IMR-90 (cell line): ENCODE data around the gene NKG7. TPM values are rescaled to one million over a fixed set of nuclear protein-coding genes. Genes with fewer than 3 reads are reported as not detected.
"Not testable (repeated sequence)": the region's sequence is repeated elsewhere in the genome, so short reads cannot be mapped to it uniquely, and the experiment has no call there.

Source experiments
- ATAC-seq: fragments of 200-7000 bp; cut with Tn5 transposase; 2 replicates; pipeline ENCODE4 v1.9.1; 2020; ENCODE audit warnings: low read depth, mild to moderate bottlenecking, moderate library complexity
- BruUV-seq: library from RNA; stranded (reverse); fragments of 400-500 nt; replicated peaks from 2 replicates; lab custom pipeline; 2021; lab: Mats Ljungman, UMichigan
- CTCF ChIA-PET: fragments of 300-600 bp; formaldehyde crosslinking; extraction: SDS; loops from one replicate; lab custom pipeline; 2021; ENCODE audit warnings: antibody characterized with exemption; lab: Yijun Ruan, JAX
- POLR2A ChIA-PET: fragments of 300-600 bp; sonication (Branson Sonifier 250); formaldehyde crosslinking; loops from one replicate; lab custom pipeline; 2022; ENCODE audit warnings: antibody characterized with exemption; ENCODE audit not compliant: unreplicated experiment; lab: Charles Lee
- DNase-seq: peaks from one replicate; pipeline ENCODE4 v3.0.0; 2013
- H2AFZ ChIP-seq: replicated peaks from 2 replicates; pipeline ENCODE3; 2013; ENCODE audit warnings: low read length, mild to moderate bottlenecking; ENCODE audit not compliant: poor library complexity
- H2AK5ac ChIP-seq: 2 replicates; pipeline ENCODE4 v1.6.1; 2013; ENCODE audit warnings: low read depth, low read length, inconsistent platforms
- H2AK9ac ChIP-seq: replicated peaks from 2 replicates; pipeline ENCODE3; 2013; ENCODE audit warnings: mild to moderate bottlenecking, low read depth, low read length, moderate library complexity; ENCODE audit not compliant: poor library complexity
- H2BK120ac ChIP-seq: 2 replicates; pipeline ENCODE4 v1.6.1; 2013; ENCODE audit warnings: low read depth, low read length, inconsistent platforms
- H2BK15ac ChIP-seq: 3 replicates; pipeline ENCODE4 v1.6.1; 2013; ENCODE audit warnings: low read depth, low read length, inconsistent platforms
- H2BK20ac ChIP-seq: 2 replicates; pipeline ENCODE4 v1.6.1; 2013; ENCODE audit warnings: low read depth, mild to moderate bottlenecking, inconsistent platforms, low read length, moderate library complexity
- H2BK5ac ChIP-seq: 2 replicates; pipeline ENCODE4 v1.6.1; 2013; ENCODE audit warnings: mild to moderate bottlenecking, low read depth, low read length, inconsistent platforms; ENCODE audit not compliant: poor library complexity, severe bottlenecking
- H3K14ac ChIP-seq: replicated peaks from 2 replicates; pipeline ENCODE4 v1.6.1; 2013; ENCODE audit warnings: low read depth, low read length, inconsistent platforms
- H3K18ac ChIP-seq: 2 replicates; pipeline ENCODE4 v1.6.1; 2013; ENCODE audit warnings: low read depth, low read length, control low read depth
- H3K23ac ChIP-seq: 2 replicates; pipeline ENCODE4 v1.6.1; 2013; ENCODE audit warnings: low read depth, low read length, inconsistent platforms
- H3K27ac ChIP-seq: 2 replicates; pipeline ENCODE4 v1.5.1; 2013; ENCODE audit warnings: mild to moderate bottlenecking, control low read depth, low read length; ENCODE audit not compliant: insufficient read depth
- H3K27me3 ChIP-seq: 2 replicates; pipeline ENCODE4 v1.6.1; 2013; ENCODE audit warnings: low read length; ENCODE audit not compliant: control insufficient read depth, insufficient read depth
- H3K36me3 ChIP-seq: 2 replicates; pipeline ENCODE4 v1.6.1; 2013; ENCODE audit warnings: low read length, mixed read lengths; ENCODE audit not compliant: control insufficient read depth, insufficient read depth
- H3K4ac ChIP-seq: 2 replicates; pipeline ENCODE4 v1.6.1; 2013; ENCODE audit warnings: low read depth, low read length, inconsistent platforms
- H3K4me1 ChIP-seq: 2 replicates; pipeline ENCODE4 v1.6.1; 2013; ENCODE audit warnings: low read length, mixed read lengths; ENCODE audit not compliant: control insufficient read depth, insufficient read depth
- H3K4me2 ChIP-seq: 2 replicates; pipeline ENCODE4 v1.6.1; 2013; ENCODE audit warnings: low read depth, mild to moderate bottlenecking, control low read depth, low read length, moderate library complexity
- H3K4me3 ChIP-seq: 2 replicates; pipeline ENCODE4 v1.5.1; 2013; ENCODE audit warnings: low read depth, mild to moderate bottlenecking, control low read depth, low read length, moderate library complexity; ENCODE audit not compliant: insufficient read depth
- H3K56ac ChIP-seq: 2 replicates; pipeline ENCODE4 v1.6.1; 2013; ENCODE audit warnings: low read length, inconsistent platforms; ENCODE audit not compliant: insufficient read depth; ENCODE audit errors: extremely low read depth
- H3K79me1 ChIP-seq, 2 experiments: 2 replicates each; pipeline ENCODE4 v1.6.1; 2013; ENCODE audit warnings: low read length in 2 of 2, inconsistent platforms in 1 of 2, low read depth in 1 of 2
- H3K9ac ChIP-seq: 2 replicates; pipeline ENCODE4 v1.6.1; 2013; ENCODE audit warnings: low read depth, low read length, control low read depth
- H3K9me1 ChIP-seq: 2 replicates; pipeline ENCODE4 v1.6.1; 2013; ENCODE audit warnings: low read length, inconsistent platforms; ENCODE audit not compliant: insufficient read depth
- H3K9me3 ChIP-seq: 2 replicates; pipeline ENCODE4 v1.6.1; 2013; ENCODE audit warnings: low read length; ENCODE audit not compliant: control insufficient read depth, insufficient read depth
- H4K20me1 ChIP-seq: 2 replicates; pipeline ENCODE4 v1.6.1; 2013; ENCODE audit warnings: low read length, inconsistent platforms; ENCODE audit not compliant: insufficient read depth
- H4K5ac ChIP-seq: 2 replicates; pipeline ENCODE4 v1.6.1; 2013; ENCODE audit warnings: mild to moderate bottlenecking, low read depth, low read length, control low read depth
- H4K8ac ChIP-seq, 2 experiments: 2 replicates each; pipeline ENCODE4 v1.6.1; 2013; ENCODE audit warnings: low read depth in 2 of 2, low read length in 2 of 2, control low read depth in 1 of 2, inconsistent platforms in 1 of 2
- H4K91ac ChIP-seq: 2 replicates; pipeline ENCODE4 v1.6.1; 2013; ENCODE audit warnings: low read depth, low read length, inconsistent platforms; ENCODE audit not compliant: insufficient read depth
- WGBS, 2 experiments: methylation state at CpG; one replicate each; pipeline versions ENCODE4 v1.1.5 to v1.1.7; 2013; ENCODE audit warnings: missing lambda C conversion rate in 2 of 2; ENCODE audit not compliant: insufficient read length in 1 of 2; ENCODE audit errors: extremely low coverage in 2 of 2; 5-methylcytosine and 5-hydroxymethylcytosine counted together
- dilution Hi-C: fragments of 300-500 bp; cut with HindIII; formaldehyde crosslinking; loops from one replicate; pipeline ENCODE4 v1.14.3; 2018; ENCODE audit warnings: low sequenced_read_pairs; ENCODE audit not compliant: unreplicated experiment
- in situ Hi-C: fragments of 300-500 bp; cut with MboI; formaldehyde crosslinking; loops from 3 replicates; pipeline ENCODE4 v1.14.3; 2019; ENCODE audit warnings: low sequenced_read_pairs, inconsistent platforms, mixed read lengths
- intact Hi-C: fragments of 100-400 bp; cut with micrococcal nuclease; formaldehyde crosslinking; loops from 2 replicates; pipeline ENCODE4 v1.10.0; 2022
- polyA plus RNA-seq, 3 experiments: library from polyadenylated mRNA; depleted of rRNA; stranded (reverse); fragments of >200 nt; gene quantifications; 2 replicates each; pipeline ENCODE4 v1.2.3, GENCODE V29; 2012; ENCODE audit warnings: low replicate concordance in 1 of 3
- total RNA-seq: library from RNA; depleted of rRNA; stranded (reverse); fragments of >200 nt; gene quantifications from 2 replicates; pipeline ENCODE4 v1.2.3, GENCODE V29; 2012

Gene NKG7
- total and polyA plus RNA-seq, 2 of the 4 experiments (the other 2 are of a cell fraction): not detected

DNA sequence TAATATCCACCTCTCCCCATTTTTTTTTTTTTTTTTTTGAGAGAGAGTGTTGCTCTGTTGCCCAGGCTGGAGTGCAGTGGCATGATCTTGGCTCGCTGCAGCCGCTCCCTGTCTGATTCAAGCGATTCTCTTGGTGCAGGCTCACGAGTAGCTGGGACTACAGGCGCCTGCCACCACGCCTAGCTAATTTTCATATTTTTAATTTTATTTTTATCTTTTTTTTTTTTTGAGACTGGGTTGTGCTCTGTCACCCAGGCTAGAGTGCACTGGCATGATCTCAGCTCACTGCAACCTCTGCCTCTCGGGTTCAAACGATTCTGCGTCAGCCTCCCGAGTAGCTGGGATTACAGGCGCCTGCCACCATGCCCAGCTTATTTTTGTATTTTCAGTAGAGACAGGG, 48.1 kb upstream of the NKG7 start:
- H3K4me1 ChIP-seq, in situ Hi-C loops, H3K36me3 ChIP-seq, H3K9me3 ChIP-seq, H3K9ac ChIP-seq, H3K4me3 ChIP-seq, H2AFZ ChIP-seq, BruUV-seq, H3K9me1 ChIP-seq, H2BK5ac ChIP-seq, H4K20me1 ChIP-seq, H2AK9ac ChIP-seq, H3K27ac ChIP-seq, H2BK15ac ChIP-seq, H4K91ac ChIP-seq, H2BK20ac ChIP-seq, H3K79me1 ChIP-seq, H2BK120ac ChIP-seq, H3K4me2 ChIP-seq, H3K4ac ChIP-seq, H3K23ac ChIP-seq, H3K18ac ChIP-seq, DNase-seq, H3K27me3 ChIP-seq, POLR2A ChIA-PET, ATAC-seq, H4K5ac ChIP-seq, CTCF ChIA-PET, H3K56ac ChIP-seq, dilution Hi-C loops, H2AK5ac ChIP-seq, H4K8ac ChIP-seq, H3K14ac ChIP-seq: not testable (repeated sequence)
- WGBS, 2 experiments: 64% methylated on average over 2 of the region's 11 CpGs; no CpG with 5 or more reads in 1 of the 2 experiments
- intact Hi-C loops: loop anchor here (5.0 kb wide), 2 partner anchors 83 to 132 kb away; no protein-coding TSS in a partner anchor
